Kidney capillary endothelial cell (primary cell): ENCODE data around the gene TFE3.

Experiments used
- DNase-seq: peaks from one replicate; pipeline ENCODE4 v3.0.0-alpha.2; 2018; ENCODE audit warnings: low spot score

Gene TFE3

DNA sequence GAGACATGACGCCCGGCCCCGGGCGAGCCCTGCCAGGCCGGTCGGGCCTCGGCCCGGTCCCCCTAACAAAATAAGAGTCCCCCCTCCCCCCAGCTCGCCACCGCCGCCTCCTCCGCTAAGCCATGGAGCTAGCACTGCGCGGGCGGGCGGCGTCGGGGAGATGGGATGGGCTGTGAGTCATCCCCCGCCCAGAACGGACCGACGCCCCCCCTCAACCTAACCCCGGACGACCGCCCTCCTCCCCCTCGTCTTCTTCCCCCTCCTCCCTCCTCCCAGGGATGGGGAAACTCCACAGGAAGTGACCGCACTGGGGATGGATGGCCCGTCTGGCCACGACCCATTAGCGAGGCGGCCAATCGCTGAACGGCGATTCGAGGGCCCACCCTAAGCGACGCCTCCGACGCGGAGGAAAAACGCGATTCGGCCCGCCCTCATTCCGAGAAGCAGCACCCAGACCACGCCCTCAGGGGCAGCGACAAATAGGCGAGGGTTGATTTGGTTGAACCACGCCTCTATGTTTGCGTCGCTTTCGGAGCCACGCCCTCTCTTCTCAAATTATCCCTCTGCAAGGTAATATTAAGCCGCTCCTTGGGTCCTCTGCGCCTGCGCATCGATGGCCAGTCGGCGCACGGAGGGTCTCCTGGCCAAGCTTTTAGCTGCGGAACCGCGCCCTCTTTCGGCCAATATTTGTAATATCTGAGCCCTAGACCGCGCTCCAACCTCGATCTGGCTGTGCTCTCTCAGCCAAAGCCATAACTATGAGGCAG lies at the start of gene TFE3:
Gene TFE3 (minus strand): TSS at position 138 of the 767 bp plus-strand sequence. CDS start 131 bp downstream, at position 7.
- peak; percentile 89 for DNase-seq

- DNase-seq: no peak
Measured at GRCh38 chrX:49089553-49089952, 46.4 kb upstream of the TFE3 start.

GRCh38 chrX:49082271-49082871 lies 39.2 kb upstream of the TFE3 start:
- no peak for DNase-seq

DNA sequence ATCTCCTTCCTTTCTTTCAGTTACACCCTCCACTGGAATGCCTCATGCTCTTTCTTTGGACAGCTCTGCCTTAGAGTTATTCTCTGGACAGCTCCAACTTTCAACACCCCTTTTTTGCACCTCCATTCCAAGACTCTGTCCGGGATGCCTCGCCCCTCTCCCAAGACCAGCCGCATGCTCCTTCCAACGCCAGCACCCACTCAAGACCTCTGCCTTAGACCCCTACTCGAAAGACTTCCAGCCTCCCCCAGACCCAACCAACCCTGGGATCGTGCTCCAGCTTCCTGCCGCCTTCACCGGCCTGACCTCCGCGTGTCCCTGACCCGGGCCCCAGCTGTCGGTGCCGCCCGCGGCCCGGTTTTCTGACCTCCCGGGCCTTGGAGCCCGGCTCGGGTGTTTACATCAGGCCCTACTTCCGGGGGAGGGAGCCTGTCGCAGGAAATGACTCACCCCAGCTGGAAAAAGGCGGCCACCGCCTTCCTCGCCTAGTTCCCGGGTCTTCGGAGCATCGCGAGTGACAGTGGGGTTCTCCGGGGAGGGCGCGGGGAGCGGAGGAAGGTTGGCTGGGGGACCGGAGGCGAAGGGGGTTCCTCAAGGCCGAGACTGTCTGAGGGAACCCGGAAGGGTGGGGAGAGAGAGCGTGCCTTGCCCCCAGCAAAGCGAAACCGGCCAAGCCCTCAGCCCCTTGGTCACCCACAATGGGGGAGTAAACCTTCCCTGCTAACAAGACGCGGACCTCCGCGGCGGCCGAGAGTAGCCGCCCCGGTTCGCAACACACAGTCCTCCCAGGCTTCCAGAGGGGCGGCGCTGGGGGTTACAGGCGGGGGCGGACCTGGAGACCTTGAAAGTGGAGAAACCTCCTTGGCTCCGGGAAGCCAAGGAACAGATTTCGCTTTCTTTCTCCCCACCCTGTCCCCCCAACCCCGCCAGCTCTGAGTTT lies 36.6 kb upstream of the TFE3 start, which contains the start of gene WDR45:
Gene WDR45 (minus strand): TSS at position 399 of the 940 bp plus-strand sequence. CDS start 1,792 bp downstream, outside the sequence.
- DNase-seq: peak; percentile 57

DNA sequence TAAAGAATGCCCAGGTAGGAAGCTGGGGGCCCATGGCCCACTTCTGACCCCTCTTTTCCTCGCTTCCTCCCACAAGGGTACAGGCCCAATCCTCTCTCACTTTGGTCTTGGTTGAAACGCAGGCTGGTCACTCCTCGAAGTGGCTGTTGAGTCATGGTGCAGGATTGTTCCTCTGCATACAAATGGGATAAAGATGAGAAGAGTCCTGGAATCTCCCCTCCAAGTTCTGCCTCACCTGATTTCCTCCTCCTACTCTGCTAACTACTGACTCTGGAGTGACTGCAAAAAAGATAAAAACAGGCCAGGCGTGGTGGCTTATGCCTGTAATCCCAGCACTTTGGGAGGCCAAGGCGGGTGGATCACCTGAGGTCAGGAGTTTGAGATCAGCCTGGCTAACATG lies 34.8 kb upstream of the TFE3 start:
- no peak for DNase-seq

GRCh38 chrX:49075347-49075746 lies 32.2 kb upstream of the TFE3 start:
- no peak for DNase-seq

DNA sequence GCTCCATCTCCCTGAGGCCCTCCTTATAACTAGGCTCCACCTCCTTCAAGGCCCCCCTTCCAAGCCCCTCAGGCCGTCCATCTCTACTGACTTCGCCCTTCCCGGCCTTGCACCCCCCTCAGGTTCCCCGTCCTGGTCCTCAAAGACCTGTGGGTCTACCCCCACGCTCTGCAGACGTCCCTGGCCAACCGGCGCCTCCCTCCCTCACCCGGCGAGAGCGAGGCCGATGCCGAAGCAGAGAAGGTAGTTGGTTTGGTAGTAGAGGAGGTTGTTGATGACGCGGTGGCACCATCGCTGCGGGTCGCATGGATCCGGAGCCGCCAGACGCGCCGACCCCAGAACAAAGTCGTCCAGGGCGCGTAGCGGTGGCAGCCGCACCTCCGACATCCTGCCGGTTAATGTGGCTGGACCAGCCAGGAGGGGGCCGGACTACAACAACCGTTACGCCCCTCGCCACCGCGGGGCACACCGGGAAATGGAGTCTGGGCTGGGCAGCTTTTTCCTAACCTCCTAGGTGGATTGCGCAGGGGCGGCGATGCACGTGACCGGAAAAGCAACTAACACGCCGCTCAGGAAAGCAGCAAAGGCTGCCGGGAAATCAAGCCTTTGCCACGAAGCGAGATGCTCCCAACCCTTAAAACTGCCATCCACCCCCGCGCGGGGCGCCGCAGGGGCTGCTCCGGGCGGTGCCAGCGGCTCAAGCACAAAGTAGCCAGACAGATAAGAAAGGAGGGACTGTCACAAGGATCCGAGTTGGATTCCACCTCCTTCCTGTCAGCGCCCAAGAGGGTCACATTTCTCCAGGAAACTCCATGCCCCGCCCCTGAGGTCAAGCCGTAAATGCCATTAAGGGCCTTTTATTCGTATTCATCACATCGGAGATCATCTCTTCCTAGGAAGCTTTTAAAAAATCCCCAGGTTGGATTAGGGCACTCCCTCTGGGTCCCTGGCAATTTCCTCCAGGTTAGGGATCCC lies 30.7 kb upstream of the TFE3 start, which contains the start of gene PRAF2:
Gene PRAF2 (minus strand): TSS at position 402 of the 975 bp plus-strand sequence. CDS start 15 bp downstream, at position 387.
- DNase-seq: peak; percentile 63

DNA sequence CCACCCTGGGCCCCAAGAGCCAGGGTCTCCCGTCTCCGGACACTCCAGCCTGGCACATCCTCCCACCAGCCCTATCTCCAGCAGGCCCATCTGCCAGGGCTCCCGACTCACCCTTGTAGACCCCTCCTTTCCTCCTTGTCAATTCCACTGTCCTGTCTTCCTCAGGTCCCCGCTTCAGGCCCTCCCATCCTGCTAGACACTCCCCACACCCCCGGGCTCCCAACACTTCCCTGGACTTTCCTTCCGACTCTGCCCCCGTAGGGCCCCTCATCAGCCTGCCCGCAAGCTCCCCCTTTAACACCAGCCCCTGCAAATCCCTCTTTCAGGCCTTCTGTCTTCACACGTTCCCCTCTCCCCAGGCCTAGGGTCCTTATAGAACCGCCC lies 29.5 kb upstream of the TFE3 start:
- DNase-seq: no peak

GRCh38 chrX:49071877-49072711 lies 28.9 kb upstream of the TFE3 start:
- DNase-seq: no peak

GRCh38 chrX:49070988-49071387 lies 27.8 kb upstream of the TFE3 start:
- no peak for DNase-seq

DNA sequence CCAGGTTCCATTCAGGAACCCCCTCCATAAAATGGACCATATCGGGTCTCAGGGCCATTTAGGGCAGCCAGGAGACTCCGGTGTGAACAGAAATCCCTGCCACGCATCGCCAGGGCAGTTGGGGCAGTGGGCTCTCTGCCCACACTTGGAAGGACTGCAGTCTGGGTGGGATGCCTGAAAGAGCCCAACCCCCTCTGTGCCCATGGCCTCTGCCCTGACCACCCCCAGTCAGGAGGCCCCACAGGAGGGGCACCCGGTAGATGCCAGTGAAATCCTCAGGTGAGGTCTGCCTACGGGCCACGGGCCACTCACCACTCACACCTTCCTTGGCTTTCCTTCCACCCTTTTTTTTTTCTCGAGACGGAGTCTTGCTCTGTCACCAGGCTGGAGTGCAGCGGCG lies 25.9 kb upstream of the TFE3 start:
- no peak for DNase-seq

GRCh38 chrX:49067285-49068120 lies 24.3 kb upstream of the TFE3 start:
- DNase-seq: no peak

DNA sequence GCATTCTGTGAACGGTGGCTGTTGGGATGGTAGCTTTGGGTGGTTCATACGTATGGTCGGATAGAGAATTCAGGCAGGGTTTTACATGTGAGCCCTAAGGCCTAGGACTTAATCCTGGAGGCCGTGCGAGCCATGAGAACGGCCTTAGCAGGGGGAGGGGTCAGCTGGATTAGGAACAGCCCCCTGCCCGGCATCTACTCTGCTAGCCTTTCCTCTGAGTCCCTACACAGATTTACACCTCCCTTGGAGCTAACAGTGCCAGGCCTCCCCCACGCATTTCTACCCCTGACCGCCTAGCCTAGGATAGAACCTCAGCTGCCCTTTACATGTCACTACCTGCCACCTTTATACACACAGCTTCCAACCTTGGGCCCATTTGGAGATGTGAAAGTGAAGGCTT lies 23.5 kb upstream of the TFE3 start:
- no peak for DNase-seq

- DNase-seq: no peak
Measured at GRCh38 chrX:49066278-49066677, 23.1 kb upstream of the TFE3 start.

GRCh38 chrX:49064735-49065134 lies 21.6 kb upstream of the TFE3 start:
- DNase-seq: no peak

DNA sequence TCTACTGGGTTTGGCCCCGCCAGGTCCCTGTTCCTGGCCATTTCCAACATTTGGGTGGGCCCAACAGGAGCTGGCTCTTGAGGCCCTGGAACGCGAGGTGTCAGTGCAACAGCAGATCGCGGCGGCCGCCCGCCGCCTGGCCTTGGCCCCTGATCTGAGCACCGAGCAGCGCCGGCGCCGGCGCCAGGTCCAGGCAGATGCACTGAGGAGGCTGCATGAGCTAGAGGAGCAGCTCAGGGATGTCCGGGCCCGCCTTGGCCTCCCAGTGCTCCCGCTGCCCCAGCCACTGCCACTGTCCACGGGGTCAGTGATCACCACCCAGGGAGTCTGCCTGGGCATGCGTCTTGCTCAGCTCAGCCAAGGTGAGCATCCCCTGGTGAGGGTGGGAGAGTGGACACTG lies 21.1 kb upstream of the TFE3 start:
- no peak for DNase-seq

DNA sequence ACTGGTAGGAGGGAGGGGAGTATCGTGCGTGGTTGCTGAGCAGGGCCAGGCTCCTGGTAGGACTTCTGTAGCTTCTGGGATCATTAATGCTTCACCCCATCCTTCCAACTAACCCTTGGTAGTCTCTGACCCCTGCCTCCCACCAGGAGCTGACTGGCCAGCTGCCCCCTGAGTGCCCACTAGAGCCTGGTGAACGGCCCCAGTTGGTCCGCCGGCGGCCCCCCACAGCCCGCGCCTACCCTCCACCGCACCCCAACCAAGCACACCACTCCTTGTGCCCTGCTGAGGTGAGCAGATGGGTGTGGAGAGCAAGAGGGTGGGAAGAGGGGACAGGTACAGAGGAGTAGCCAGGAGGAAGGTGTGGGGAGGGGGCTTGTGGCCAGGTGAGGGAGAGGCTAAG lies 20.6 kb upstream of the TFE3 start:
- DNase-seq: no peak

- DNase-seq: no peak
Measured at GRCh38 chrX:49061916-49062315, 18.8 kb upstream of the TFE3 start.

DNA sequence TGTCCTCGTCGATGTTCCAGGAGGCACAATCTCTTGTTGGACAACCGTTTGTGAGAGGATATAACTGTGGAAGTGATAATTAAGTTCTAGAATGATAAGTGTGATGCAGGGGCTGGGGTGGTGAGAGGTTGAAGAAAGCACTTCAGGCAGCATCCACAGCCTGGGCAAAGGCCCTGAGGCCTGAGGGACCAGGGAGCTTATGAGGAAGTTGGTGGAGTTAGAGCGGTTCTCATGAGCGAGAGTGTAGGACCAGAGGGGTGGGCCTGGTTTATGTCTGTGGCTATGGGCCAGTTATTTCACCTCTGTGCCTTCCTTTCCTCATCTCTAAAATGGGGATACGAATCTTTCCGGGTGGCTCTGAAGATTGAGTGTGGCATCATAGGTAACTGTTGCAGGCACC lies 18.3 kb upstream of the TFE3 start:
- no peak for DNase-seq
